ENCODE data around the gene ATP8A2.

The ATP8A2 gene

DNA sequence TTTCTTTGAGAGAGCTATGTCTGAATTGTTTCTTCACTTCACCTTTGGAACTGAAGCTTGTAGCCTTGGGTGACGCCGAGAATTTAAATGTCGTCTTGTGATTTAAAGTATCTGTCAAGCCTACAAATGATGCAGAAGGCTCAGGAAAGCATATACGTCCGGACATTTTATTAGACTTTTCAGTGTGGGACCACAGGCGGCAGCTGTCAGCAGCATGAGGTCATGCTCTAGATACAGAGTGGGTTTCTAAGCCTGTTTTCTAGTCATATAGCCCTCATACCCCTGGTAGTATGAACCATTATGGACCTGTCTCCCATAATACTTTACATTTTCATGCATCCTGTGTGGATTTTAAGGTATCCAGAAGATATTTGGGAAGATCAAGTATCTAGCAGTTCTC, 212.3 kb downstream of the ATP8A2 start:
- Histone ChIP-seq H3K4me3 (replicated peaks; ENCODE audit: low read depth, low read length) (no peak overlapping the region), H3K36me3 (ENCODE audit: control insufficient read depth, insufficient read depth, low read length) (no peaks in the 10 kb centered on the region), H3K27me3 (replicated peaks; ENCODE audit: control insufficient read depth, insufficient read depth, low read length) (no peaks in the 10 kb centered on the region; the same call in 1 of the 2 replicates)
- DNase-seq (ENCODE audit: extremely low read depth, insufficient read length): no peak
- TF ChIP-seq CTCF (IDR thresholded peaks at IDR 0.05; ENCODE audit: insufficient read depth, low read length, poor library complexity, severe bottlenecking): no peak

DNA sequence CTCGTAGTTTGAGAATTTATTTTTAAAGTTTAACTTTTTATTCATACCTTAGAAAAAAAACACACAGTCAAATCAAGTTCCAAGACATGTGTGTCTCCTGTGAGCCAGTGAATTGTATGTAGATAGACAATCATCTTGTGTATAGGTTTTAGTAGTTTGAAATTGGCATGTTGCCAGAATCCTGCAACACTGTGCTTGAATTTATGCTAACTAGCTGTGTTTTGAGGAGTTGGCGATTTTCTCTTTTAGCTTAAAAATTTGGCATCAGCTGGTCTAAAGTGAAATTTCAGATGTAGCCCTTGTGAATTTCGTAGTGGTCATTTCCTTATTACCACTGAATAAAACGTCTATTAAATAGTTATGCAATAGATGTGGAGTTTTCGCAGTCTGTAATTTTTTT, 213.2 kb downstream of the ATP8A2 start:
- H3K4me3 ChIP-seq (replicated peaks; ENCODE audit: low read depth, low read length): no peak overlapping the region
- no peak for DNase-seq (ENCODE audit: extremely low read depth, insufficient read length)
- H3K36me3 ChIP-seq (ENCODE audit: control insufficient read depth, insufficient read depth, low read length): no peaks in the 10 kb centered on the region
- no peaks in the 10 kb centered on the region for H3K27me3 ChIP-seq (replicated peaks; ENCODE audit: control insufficient read depth, insufficient read depth, low read length)
- no peak for TF ChIP-seq CTCF (IDR thresholded peaks at IDR 0.05; ENCODE audit: insufficient read depth, low read length, poor library complexity, severe bottlenecking)

GRCh38 chr13:25587326-25587980, 215.7 kb downstream of the ATP8A2 start:
- Histone ChIP-seq H3K27me3 (replicated peaks; ENCODE audit: control insufficient read depth, insufficient read depth, low read length) (no peaks in the 10 kb centered on the region), H3K36me3 (ENCODE audit: control insufficient read depth, insufficient read depth, low read length) (no peaks in the 10 kb centered on the region), H3K4me3 (replicated peaks; ENCODE audit: low read depth, low read length) (no peak overlapping the region)
- DNase-seq (ENCODE audit: extremely low read depth, insufficient read length): no peak
- TF ChIP-seq CTCF (IDR thresholded peaks at IDR 0.05; ENCODE audit: insufficient read depth, low read length, poor library complexity, severe bottlenecking): no peak

- TF ChIP-seq CTCF (IDR thresholded peaks at IDR 0.05; ENCODE audit: insufficient read depth, low read length, poor library complexity, severe bottlenecking): no peak
- no peak for DNase-seq (ENCODE audit: extremely low read depth, insufficient read length)
- H3K27me3 ChIP-seq (replicated peaks; ENCODE audit: control insufficient read depth, insufficient read depth, low read length): no peaks in the 10 kb centered on the region
- no peaks in the 10 kb centered on the region for H3K36me3 ChIP-seq (ENCODE audit: control insufficient read depth, insufficient read depth, low read length)
- H3K4me3 ChIP-seq (replicated peaks; ENCODE audit: low read depth, low read length): no peak overlapping the region
These were observed 216.7 kb downstream of the ATP8A2 start for GRCh38 chr13:25588336-25589060.

- H3K36me3 ChIP-seq (ENCODE audit: control insufficient read depth, insufficient read depth, low read length): no peaks in the 10 kb centered on the region
- H3K4me3 ChIP-seq (replicated peaks; ENCODE audit: low read depth, low read length): no peak overlapping the region
- H3K27me3 ChIP-seq (replicated peaks; ENCODE audit: control insufficient read depth, insufficient read depth, low read length): no peaks in the 10 kb centered on the region
- TF ChIP-seq CTCF (IDR thresholded peaks at IDR 0.05; ENCODE audit: insufficient read depth, low read length, poor library complexity, severe bottlenecking): no peak
- DNase-seq (ENCODE audit: extremely low read depth, insufficient read length): no peak
These were observed 226.6 kb downstream of the ATP8A2 start for GRCh38 chr13:25598421-25598820.

All from GM06990 (cell line).